IPS DF 19.7 (cell line): ENCODE data around the gene CPEB2.

Experiments
- DNase-seq: peaks from one replicate; pipeline ENCODE4 v3.0.0-alpha.2; 2013; ENCODE audit warnings: low read depth, low spot score

The CPEB2 gene

DNA sequence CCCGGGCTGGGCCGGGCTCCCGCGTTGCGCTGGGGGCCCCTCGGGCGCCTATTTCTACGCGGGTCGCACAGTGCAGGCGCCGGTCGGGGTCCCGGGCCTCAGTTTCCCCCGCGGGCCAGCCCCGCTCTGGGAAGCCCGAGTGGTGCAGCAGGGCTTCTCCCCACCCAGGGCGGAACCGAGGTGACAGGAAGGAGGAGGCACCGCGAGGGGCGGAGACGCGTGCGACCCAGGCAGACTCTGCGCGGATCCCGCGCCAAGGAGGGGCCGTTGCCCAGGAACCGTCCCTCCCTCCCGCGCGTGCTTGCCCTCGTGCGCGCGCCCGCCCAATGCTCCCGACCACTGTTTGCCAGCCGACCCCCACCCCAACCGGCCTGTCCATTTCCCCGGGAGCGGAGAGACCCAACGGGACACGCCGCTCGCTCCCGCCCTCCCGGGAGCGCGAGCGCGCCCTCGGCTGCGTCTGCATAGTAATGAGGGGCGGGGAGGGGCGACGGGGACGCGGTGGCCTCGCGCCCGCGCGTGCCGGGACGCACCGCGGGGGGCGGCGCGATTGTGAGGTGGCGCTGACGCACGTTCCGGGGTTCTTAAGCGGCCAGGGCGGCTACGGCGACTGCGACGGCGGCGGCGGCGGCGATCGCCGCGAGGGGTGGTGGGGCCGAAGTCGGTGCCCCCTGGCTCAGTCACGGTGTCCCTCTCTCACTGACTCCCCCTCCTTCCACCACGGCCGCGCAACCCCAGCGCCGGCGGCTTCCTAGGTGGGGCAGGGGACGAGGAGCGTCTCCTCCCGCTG, at the start of gene CPEB2:
CPEB2 (plus strand) TSS at position 613 of the 790 bp plus-strand sequence. CDS start 193 bp downstream, outside the sequence.
- DNase-seq: no peak

DNA sequence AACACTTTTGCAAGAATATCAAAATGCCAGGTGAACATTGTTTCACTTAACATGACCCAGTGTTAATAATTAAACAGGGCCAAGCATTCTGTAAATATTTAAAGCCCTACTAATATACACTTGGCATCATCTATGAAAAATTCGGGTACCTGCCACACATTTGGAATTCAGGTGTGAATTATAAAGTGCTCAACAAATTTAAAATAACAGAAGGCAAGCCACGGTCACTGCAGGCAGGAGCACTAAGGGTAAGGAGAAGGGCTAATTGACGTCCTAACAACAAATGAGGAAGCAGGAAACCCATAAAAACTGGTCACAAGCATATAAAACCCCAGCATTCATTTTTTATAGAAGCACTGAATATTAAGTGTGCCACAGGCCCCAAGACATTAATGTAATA, 43.8 kb upstream of the CPEB2 start:
- no peak for DNase-seq

DNA sequence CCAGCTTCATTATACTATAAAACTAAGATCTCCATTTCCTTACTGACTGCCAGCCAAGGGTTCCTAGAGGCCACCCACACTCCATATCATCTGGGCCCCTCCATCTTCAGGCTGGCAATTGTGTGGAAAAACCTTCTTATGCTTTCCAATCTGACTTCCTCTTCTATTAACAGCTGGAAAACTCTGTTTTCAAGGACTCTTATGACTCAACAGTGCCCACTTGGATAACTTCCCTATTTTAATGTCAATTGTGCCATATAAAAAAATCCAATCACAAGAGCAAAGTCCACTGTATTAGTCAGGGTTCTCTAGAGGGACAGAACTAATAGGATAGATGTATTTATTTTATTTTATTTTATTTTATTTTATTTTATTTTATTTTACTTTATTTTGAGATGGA, 41.0 kb upstream of the CPEB2 start:
- DNase-seq: no peak

DNA sequence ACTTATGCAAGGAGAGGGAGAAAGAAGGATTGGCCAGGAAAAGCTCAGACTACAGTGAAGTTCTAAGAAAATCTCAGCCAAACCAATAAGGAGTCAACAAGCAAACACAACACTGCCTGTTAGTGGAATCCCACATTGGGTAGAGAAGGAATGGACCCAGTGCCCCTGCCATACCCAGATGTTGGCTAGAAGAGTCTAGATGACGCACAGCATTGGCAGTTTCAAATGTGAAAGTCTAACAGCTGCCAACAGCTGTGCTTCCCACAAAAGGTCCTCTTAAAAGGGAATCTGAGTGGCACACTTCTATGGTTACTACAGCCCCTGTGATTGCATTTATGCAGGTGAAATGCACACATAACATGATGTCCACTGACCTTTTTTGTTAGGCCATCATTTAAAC, 37.2 kb upstream of the CPEB2 start:
- no peak for DNase-seq

DNA sequence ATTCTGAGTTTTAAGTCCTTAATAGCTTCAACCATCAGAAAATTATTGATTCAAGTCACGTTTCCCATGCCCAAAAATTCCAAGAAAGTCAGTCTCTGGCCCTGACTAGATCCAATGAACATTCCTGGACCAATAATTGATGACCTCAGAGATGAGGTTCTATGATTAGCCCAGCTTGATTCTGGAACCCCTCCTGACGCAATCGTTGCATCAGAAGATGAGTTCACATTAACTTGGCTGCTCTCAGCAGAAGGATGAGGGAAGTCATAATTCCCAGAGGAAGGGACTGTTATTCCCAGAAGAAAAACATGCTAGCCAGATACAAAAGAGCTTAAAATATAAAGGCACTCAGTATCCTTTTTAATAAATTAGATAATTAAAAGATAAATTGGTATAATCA, 34.3 kb upstream of the CPEB2 start:
- DNase-seq: no peak

DNA sequence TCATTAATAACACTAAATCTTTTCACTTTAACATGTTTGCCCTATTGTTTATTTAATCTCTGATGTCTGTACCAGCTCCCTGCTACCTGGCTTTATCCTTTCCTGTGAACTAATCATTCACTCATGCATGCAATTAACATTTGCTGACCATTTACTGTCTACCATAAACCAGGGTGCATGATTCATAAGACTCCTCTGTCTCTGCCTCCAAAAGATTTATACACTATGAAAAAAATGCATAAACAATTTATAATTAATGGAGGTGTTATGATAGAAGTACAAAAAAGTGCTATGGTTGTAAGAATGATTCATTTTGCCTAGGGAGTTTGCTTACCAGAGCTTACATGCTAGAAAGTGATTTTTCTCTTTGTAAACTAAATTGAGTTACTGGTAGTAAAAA, 24.5 kb upstream of the CPEB2 start:
- no peak for DNase-seq

DNA sequence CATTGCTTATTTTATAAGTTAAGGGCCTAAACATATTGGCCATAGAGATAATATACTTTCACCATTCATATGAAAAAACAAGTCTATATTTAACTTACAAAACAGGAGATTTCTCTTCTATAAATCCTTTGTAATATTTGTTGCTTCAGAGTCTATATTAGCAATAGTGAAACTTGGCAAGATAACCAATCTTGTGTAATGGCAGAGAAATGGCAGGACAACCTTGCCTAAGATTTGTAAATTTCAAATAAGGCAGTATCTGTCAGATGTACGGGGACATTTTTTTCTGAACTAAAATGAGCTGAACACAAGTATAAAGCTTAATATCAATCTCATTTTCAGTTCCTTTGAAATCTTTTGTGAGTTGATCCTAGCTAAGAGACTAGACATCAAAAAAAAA, 17.8 kb upstream of the CPEB2 start:
- no peak for DNase-seq

DNA sequence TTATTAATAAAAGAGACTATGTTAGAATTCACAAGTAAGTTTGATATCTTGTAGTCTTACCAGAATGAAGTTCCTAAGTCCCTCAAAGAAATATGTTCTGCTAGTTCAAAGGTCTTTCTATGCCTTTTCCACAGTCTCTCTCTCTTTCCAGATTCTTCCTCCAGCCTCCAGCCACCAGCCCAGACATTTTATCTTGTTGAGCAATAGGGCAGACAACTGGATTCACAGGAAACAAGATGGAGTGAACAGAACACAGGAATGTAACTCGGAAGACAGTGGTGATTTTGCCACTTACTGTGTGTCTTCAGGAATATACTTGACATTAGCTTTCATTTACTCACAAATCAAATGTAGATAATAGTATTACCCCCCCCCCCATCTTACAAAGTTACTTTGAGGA, 17.1 kb upstream of the CPEB2 start:
- DNase-seq: no peak

DNA sequence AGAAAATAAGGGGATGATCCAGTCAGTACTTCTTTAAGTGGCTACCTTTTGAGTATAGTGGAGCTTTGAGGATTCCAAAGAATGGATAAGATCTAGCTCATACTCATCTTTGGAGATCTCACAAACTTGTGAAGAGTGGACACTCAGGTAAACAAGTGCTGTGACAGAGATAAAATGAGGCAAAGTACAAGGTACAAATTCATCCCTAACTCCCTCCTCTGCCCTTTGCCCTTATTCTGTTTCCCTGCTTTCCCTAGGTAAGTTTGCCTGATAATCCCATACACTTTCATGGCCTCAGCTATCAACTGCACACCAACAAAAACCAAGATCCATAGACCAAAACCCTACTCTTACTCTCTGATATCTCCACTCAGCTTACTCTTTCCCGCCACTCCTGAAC, 16.4 kb upstream of the CPEB2 start:
- DNase-seq: no peak

DNA sequence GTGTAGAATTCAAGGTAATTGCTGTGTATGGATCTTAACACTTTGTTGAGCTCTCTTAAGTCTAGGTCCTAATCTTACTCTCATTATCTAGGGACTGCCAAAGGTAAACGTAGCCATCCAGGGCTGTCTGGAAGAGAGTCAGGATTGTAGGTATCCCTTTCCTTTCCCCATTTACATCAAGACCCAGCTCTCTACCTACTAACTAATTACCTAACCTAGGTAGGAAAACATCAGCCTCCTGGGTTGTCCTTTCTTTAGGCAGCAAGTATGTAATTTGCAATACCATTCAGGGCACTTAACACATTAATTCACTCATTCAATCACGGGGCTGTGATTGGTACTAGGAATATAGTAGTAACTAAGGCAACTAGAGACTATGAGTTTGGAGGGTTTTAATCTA, 15.2 kb upstream of the CPEB2 start:
- no peak for DNase-seq

DNA sequence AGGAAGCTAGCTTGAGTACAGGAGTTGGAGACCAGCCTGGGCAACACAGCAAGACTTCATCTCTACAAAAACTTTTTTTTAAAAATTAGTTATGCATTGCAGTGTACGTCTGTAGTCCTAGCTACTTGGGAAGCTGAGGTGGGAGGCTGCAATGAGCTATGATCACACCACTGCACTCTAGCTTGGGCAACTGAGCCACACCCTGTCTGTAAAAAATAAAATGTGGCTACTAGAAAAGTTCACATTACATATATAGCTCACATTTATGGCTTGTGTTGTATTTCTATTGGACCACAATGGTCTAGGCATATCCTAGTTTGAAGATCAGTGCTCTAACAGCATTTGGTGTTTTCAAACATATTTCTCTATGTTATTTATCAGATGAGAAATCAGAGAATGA, 11.8 kb upstream of the CPEB2 start:
- DNase-seq: no peak

DNA sequence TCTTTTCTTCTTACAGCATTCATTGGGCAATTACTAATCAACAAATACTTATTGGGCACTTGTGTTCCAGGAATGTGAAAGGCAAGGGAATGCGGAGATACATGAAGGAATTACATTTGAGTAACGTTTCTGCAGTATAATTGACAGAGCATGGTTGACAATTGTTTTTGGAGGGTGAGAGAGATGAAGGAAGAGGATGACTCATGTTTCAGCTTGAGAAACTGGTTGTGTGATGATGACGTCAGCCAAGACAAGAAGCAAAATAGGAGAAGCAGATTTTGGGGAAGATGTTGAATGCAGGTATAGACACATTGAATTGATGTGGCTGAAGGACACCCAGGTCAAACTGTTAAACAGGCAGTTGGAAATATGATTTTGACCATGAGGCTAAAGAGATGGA, 8.0 kb upstream of the CPEB2 start:
- no peak for DNase-seq

DNA sequence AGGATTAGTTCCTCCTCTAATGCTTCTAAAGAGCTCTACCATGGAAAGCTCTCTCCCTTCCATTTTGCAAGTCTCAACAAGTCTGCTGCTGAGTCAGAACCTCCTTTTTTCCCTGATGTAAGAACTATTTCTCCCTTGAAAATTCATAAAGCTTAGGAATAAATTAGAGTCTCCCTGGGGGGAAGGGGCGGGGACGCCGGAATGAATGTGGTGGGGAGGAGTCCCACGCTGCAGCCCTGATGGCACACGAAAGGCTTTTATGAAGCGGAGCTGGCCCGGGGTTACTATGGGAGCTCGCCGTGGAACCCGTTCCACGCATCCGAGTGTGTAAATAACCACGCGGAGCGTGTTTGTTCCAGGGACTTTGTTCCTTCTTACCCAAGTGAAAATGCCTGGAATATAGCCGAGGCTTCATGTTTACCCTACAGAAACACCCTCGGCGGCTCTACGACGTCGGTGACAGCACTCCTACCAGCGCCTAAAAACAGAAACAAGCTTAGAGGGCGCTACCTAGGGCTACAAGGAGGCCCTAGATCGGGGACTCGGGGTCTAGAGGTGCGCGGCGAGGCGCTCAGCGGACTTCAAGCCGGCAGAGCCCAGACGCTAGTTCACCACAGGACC, 923 bp upstream of the CPEB2 start:
- no peak for DNase-seq

DNA sequence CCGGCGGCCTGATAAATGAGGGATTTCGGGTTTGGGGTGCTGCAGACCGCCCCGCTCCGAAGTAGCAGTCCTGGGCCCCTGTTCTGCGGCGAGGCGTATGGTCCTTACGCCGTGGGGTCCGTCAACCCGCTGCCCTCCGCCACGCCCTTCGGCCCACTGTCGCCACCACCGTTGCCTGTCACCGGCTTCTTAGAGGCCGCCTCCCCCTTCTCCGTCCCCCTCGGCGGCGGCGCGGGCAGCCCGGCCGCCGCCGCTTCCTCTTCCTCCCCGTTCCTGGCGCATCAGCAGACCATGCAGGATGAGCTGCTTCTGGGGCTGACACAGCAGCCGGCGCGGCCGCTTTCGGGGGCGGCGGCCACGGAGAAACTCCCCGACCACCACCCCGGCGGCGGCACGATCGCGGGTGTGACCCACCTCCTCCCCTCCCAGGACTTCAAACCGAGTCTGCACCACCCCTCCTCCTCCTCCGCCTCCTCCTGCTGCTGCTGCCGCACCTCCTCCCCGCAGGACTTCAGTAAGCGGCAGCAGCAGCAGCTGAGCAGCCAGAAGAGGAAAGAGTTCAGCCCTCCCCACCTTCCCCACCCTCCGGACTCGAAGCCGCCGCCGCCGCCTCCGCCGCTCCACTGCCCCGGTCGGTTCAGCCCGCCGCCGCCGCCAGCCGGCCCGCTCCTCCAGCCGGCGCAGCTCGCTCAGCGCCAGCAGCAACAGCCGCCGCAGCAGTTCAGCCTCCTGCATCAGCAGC, 549 bp downstream of the CPEB2 start:
- no peak for DNase-seq

DNA sequence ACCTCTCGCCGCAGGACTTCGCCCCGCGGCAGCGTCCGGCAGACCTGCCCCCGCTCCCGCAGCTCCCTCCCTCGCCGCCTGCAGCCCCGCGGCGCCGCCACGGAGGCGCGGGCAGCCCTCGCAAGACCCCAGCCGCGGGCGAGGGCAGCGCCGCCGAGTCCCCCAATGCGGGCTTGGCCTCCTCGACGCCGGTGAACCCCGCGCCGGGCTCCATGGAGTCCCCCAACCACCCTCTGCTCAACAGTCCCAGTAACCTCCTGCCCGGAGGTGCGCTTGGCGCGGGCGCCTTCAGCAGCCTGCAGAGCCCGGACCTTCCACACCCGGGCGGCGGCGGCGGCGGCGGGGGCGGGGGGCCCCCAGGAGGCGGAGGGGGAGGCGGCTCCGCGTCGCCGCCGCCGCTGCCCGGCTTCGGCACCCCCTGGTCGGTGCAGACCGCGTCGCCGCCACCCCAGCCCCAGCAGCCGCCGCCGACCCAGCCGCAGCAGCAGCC, 1.2 kb downstream of the CPEB2 start:
- DNase-seq: no peak

DNA sequence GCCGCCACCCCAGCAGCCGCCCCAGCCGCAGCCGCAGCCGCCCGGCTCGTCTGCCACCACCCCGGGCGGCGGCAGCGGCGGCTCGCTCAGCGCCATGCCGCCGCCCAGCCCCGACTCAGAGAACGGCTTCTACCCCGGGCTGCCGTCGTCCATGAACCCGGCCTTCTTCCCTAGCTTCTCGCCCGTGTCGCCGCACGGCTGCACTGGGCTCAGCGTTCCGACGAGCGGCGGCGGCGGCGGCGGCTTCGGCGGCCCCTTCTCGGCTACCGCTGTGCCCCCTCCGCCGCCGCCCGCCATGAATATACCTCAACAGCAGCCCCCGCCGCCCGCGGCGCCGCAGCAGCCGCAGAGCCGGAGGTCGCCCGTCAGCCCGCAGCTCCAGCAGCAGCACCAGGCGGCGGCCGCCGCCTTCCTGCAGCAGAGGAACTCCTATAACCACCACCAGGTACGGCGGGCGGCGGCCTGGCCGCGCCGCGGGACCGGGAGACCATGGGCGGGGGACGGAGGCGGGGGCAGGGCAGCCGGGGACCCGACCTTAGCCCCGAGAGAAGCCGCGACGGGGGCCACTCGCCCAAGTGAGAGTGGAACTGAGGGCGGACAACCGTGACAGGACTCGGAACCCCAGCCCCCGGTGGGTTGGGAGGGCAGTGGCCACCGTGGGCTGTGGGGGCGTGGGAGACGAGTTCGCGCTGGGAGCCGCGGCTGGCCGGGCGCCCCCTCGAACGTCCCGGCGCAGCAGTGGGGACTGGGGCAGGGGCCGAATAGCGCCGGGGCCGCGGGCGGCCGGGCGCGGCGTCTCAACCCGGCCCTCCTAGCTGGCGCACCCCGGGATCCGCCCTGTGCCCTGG, 1.8 kb downstream of the CPEB2 start:
- no peak for DNase-seq

DNA sequence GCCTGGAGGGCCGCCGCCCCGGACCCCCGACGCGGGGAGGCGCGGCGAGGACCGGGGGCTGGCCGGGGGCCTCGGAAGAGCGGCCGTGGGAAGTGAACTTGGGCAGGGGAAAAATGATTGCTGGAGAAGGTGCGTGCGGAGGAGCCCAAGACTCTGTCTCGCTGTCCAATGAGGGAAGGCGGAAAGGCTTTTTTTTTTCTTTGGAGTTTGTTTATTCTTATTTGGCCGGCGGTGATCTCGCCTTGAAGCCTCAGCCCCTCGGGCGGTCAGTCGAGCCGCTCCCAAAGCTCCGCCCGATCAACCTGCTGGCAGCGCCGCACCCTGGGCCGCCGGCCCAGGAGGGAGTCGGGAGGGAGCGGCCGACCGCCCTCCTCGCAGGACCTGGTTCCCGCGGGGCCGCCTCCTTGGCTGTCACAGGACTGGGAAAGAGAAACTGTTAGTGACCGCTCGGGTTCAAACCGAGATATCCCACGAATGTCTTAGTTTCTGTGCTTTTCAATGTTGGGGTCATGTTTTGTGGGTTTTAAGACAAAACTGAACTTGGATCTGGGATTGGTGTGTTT, 2.5 kb downstream of the CPEB2 start:
- DNase-seq: no peak

DNA sequence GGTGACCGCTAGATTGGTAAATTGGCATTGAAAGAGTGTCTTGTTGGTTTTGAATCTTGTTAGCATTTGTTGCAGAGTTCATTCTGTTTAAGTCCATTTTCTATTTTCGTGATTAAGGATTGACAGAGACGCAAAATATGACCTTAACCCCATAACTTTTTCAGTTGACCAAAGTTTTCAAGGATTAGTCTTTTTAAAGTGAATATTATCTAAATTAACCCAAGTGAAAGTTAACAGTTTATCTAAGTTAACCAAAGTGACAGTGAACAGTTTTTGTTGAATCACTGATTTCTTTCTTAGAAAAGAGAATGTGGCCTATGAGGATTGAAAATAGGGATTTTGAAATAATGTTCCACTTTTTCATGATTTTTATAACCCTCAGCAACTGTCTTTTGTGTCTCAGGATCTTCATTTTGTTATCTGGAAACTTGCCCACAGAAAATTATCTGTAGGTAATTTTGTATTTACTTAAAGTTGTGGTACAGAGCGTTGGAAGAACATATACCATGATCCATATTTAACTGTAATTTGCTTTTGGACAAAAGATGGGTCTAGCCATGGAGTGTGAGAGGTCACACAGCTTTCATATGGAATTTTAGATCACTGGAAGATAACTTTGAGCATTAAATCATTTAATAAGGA, 3.3 kb downstream of the CPEB2 start:
- DNase-seq: no peak

DNA sequence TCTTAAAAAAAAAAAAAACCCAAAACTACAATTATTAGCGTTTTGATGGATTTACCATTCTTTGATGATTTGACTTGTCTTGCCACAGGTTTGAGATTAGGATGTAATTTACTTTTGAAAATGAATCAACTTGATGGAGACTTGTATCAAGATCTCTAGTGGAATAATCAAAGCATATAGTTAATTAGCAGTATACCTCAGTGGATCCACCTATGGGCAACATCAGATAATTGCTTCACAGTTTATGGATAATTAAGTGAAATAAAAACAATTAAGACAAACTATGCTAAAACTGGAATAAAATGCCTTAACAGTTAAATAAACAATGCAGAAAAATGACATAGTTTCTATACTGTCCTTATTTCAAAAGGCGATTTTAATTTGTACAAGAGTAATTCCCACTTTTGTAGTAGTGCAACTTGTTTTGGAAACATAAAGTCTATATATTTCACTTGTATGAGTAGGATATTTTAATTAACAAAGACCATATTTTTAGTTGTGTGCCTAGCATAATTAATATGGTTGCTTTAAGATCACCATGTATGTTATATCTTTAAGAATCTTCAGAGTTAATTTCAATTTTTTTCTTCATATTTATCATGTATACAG, 4.2 kb downstream of the CPEB2 start:
- DNase-seq: no peak

DNA sequence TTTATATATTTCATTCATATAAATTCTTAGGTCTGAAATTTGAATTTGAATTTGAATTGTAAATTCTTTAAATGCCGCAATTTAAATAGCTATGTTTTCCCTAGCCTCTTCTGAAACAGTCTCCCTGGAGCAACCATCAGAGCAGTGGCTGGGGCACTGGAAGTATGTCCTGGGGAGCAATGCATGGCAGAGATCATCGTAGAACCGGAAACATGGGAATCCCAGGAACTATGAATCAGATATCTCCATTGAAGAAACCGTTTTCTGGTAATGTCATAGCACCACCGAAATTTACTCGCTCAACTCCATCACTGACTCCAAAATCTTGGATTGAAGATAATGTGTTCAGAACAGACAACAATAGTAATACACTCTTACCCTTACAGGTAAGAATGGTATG, 4.9 kb downstream of the CPEB2 start:
- no peak for DNase-seq
